Omental fat pad (tissue), 4 donors: ENCODE measurements around the gene HLF. TPM values are rescaled to one million over a fixed set of nuclear protein-coding genes. Genes with fewer than 3 reads are reported as not detected.

ENCODE experiments used
- ATAC-seq: fragments of 150-250 bp; one replicate; pipeline ENCODE4 v1.9.1; 2016; ENCODE audit warnings: mild to moderate bottlenecking, moderate library complexity; ENCODE audit not compliant: low FRiP score
- DNase-seq: peaks from one replicate; pipeline ENCODE4 v3.0.0-alpha.2; 2019; ENCODE audit warnings: low spot score
- CTCF ChIP-seq, 3 donors: fragments of 450-650 bp; IDR thresholded peaks; one replicate each; pipeline ENCODE4 v1.5.1; 2016 to 2017; ENCODE audit warnings: antibody characterized with exemption in 3 of 3, mild to moderate bottlenecking in 3 of 3, moderate library complexity in 2 of 3
- total RNA-seq, 4 donors: library from RNA; depleted of rRNA; stranded (reverse); fragments of >200 nt; gene quantifications; one replicate each; pipeline ENCODE4 v1.1.0, GENCODE V29; 2016

The HLF gene
- total RNA-seq, 4 donors from 2014 or later = 12.5 to 15.4 (median 14.6) TPM

GRCh38 chr17:55285340-55286301 lies 20.9 kb downstream of the HLF start:
- ATAC-seq (peak; percentile 78), DNase-seq (peak; percentile 79)
- TF ChIP-seq CTCF (IDR thresholded peaks at IDR 0.05) = no peak

- peak; percentile 73 for ATAC-seq
- DNase-seq = no peak
- no peak for TF ChIP-seq CTCF (IDR thresholded peaks at IDR 0.05)
Observed at GRCh38 chr17:55286681-55287589, 22.2 kb downstream of the HLF start.

GRCh38 chr17:55288356-55289105 lies 23.8 kb downstream of the HLF start:
- DNase-seq (no peak), ATAC-seq (no peak)
- TF ChIP-seq CTCF (IDR thresholded peaks at IDR 0.05) = no peak

GRCh38 chr17:55289106-55289446 lies 24.3 kb downstream of the HLF start:
- ATAC-seq = no peak
- no peak for DNase-seq
- TF ChIP-seq CTCF (IDR thresholded peaks at IDR 0.05) = no peak

- no peak for TF ChIP-seq CTCF (IDR thresholded peaks at IDR 0.05)
- DNase-seq (no peak), ATAC-seq (no peak)
Observed at GRCh38 chr17:55289978-55290377, 25.2 kb downstream of the HLF start.

GRCh38 chr17:55290492-55291113 lies 25.8 kb downstream of the HLF start:
- no peak for DNase-seq
- ATAC-seq = no peak
- TF ChIP-seq CTCF (IDR thresholded peaks at IDR 0.05) = no peak
